GM19035 (cell line): ENCODE measurements around the gene UHRF2.
"Not testable (repeated sequence)": the region's sequence is repeated elsewhere in the genome, so short reads cannot be mapped to it uniquely, and the experiment has no call there.

ENCODE experiments used
- ATAC-seq: cut with Tn5 transposase; IDR thresholded peaks from one replicate; pipeline ENCODE4 v1.9.1; 2021; ENCODE audit not compliant: unreplicated experiment

UHRF2 gene

DNA sequence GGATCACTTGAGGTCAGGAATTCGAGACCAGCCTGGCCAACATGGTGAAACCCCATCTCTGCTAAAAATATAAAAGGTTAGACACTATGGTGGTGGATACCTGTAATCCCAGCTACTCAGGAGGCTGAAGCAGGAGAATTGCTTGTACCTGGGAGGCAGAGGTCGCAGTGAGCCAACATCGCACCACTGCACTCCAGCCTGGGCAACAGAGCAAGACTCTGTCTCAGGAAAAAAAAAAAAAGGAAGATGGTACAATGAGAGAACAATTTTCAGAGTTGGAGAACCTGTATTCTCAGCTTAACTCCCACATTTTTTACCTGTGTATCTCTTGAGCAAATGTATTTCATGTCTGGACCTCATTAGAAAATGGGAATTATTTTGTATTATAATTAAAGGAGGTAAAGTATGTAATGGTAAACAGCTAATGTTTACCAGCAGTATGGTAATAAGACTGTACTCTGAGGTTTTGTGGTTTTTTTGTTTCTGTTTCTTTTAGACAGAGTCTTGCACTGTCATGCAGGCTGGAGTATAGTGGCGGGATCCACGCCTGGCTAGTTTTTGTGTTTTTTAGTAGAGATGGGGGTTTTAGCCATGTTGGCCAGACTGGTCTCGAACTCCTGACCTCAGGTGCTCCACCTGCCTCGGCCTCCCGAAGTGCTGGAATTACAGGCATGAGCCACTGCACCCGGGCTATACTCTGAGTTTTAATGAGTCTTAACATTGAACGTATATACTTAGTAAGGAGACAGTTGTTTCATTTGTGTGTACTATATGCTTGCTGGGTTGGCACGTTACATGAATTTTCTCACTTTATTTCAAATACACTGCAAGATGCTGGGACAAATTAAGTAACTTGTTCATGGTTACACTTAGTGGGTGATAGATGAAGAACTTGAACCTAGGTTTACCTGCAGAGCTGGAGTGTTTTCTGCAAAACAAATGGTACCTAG is 16.2 kb downstream of the UHRF2 start:
- peak; percentile 95 for ATAC-seq

DNA sequence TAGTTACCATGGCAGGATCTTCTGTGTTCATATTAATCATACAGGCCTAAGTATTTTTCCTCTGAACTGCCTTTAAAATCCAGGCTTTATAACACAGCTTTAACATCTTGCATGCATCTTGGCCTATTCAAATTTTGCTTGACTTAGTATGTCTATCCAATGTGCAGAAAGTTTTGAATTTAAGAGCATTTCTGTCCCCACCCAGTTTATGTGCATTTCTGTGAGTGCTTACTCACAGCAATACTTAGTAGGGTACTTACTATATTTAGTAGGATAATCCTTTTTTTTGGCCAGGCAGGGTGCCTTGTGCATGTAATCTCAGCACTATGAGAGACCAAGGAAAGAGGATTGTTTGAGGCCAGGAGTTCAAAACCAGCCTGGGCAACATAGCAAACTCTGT is 18.0 kb downstream of the UHRF2 start:
- ATAC-seq, result no peak

DNA sequence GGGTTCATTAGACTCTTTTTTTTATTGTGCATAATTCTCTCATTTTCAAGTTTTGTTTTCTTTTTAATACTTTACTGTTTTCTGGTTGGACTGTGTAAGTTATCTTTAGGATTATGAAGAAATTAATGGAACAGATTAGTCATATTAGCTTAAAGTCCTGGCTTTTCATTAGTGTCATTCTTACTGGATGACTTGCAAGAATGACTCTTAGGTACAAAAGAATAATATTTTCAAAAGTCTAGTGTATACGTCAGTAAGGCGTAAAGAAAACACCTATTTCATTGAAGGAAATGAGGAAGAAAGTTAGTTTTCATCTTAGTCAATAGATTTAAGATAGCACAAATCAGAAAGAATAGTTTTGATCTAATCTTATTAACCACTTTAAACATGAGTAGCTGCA is 20.4 kb downstream of the UHRF2 start:
- ATAC-seq, result no peak

DNA sequence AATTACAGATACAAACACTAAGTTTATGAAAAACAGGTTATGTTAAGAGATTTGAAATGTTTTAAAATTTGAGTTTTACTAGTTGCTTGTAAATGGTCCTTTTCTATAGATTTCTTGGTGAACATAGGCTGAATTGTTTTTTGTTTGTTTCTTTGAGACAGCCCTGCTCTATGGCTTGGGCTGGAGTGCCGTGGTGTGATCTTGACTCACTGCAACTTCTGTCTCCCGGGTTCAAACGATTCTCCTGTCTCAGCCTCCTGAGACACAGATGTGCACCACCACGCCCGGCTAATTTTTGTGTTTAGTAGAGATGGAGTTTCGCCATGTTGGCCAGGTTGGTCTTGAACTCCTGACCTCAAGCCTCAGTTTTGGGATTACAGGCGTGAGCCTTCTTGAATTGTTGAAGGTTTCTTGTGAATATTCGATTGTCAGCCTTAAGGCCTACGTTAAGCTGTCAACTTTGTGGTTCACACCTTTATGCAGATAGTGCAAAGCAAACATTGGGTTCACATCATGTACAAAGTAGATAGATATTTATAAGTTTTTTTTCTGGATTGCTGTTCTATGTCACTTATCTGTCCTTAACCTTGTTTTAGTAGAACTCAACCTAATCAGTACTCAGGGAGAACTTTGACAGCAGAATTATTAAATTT is 26.2 kb downstream of the UHRF2 start:
- no peak for ATAC-seq

DNA sequence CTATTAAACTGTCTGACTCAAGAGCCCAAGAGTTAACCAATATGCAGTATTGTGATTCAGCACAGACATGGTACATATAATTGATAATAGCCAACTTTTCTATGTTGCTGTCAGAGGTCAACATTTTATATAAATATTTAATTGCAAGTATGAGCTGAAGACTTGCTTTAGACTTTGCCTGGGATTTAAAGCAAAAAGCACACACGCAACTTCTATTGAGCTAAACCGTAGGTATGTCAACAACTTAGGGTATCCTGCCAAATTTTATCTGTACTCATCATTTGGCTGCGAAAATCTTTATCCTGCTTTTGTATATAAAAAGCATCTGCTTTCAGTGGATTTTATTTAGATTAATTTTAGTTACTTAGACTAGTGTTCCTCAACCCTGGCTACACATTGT is 27.4 kb downstream of the UHRF2 start:
- no peak for ATAC-seq

DNA sequence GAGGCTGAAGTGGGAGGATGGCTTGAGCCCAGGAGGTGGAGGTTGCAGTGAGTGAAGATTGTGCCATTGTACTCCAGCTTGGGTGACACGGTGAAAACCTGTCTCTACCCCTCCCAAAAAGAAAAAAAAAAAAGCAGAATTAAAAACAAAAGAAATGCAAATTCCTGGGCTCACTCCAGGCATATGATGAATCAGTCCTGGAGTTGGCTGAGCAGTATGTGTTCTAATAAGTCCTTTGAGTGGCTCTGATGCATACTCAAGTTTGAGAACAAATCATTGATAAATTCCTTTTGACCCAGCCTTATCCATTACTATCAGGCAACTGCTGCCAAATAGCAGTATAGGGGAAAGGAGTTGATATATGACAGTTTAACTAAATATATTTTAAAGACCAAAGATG is 28.3 kb downstream of the UHRF2 start:
- no peak for ATAC-seq

DNA sequence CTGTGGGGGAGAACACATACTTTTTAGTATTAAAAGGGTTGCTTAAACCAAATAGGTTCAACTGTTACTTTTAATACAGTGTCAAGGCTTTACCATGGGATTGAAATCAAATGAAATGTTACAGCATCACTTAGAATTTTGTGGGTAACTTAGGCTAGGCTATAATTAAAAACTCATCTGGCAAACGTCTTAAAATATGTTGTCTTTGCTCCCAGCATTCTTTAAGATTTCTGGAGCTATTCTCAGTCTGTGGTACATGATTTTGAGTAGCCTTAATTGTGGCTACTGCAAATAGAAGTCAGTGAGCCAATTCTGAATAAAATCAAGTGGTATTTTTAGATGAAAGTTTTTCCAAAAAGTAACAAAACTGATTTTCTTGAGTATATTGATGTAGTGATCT is 30.7 kb downstream of the UHRF2 start:
- ATAC-seq, result no peak

DNA sequence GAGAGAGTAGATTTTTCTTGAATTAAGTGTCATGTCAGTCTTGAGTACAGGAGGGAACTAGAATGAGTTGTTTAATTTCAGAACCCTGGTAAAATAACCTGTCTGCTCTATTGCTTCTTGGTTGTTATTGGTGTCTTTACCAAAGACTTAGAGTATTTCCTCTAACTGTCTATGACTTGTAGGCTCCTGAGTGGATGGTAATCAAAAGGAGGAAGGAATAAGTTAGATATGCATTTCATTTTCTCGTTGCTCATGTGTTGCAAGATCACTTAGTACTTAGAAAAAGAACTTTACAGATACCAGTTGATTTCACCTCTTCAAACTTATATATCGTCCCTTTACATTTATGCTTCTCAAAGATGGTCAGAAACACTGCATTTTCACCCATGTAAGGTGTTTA is 31.1 kb downstream of the UHRF2 start:
- ATAC-seq, result no peak

DNA sequence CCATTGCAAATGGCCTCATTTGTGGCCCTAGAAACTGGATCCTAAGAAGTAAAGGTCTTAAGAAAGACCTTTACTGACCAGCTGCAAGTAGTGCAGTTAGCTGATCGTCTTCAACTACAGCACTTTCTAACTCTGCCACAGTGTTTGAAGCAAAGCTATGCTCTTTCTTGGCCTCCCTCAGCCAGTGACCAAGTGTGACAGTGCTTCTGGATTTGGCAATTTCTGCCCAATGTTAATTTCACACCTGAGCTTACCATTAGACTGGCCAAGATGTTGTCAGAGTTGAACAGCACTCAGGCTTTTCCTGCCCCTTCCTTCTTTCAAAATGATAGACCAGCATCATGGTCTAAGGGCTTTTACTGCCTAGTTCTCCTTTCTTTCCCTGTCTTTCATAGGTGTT is 36.1 kb downstream of the UHRF2 start:
- ATAC-seq, result no peak

DNA sequence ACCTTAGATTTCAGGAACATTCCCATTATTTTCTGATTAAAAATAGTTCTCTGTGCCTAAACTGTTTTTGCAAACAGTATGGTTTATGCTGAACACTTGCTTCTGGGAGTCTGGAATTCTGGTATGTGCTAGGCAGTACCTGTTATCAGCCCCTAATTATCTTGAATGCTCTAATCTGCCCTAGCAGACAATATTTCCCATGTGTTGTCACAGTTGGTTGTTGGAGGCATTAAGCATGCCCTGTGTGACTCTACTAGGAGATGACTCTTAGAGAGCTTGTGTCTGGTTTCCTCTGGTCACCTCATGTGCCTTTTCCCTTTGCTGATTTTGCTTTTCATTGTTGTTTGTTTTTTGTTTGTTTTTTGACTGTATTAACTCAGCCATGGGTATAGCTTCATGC is 36.6 kb downstream of the UHRF2 start:
- no peak for ATAC-seq

DNA sequence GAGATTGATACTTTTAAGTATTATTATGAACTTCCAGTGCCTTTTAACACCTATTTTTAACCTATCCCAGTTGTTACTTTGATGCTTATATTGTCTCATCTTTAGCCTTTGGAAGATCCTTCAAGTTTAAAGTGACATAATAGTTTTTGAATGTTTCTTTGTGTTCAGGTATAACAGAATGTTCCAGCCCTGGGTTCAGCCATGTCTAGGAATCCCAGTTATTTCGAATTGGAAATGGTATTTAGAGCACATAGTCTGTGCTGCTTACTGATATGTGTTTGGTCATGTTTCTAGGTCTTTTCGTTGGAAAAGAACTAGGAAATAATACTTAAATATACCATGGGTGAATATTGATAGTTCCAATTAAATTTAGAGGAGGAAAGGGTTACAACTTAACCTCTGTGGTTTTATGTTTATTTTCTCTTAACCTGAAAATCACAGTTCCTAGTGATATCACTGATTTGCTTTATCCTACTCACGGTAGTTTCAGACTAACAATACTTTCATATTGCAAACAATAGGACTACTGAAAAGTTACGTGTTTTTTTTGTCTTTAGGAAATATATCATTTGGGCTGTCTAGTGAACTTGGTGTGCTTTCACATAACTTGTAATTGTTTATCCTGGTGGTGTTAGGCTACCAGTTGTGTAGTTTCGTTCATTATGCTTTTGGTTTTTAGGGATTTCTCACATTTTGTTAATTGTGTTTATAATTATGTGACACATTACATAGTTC is 37.8 kb downstream of the UHRF2 start:
- no peak for ATAC-seq

DNA sequence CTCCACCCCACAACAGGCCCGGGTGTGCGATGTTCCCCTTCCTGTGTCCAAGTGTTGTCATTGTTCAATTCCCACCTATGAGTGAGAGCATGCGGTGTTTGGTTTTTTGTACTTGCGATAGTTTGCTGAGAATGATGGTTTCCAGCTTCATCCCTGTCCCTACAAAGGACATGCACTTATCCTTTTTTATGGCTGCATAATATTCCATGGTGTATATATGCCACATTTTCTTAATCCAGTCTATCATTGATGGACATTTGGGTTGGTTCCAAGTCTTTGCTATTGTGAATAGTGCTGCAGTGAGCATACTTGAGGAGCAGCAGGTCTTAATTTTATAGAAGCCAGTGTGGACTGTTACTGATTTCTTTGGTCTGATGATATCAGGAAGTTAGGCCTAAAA is 42.3 kb downstream of the UHRF2 start:
- ATAC-seq, result not testable (repeated sequence)

DNA sequence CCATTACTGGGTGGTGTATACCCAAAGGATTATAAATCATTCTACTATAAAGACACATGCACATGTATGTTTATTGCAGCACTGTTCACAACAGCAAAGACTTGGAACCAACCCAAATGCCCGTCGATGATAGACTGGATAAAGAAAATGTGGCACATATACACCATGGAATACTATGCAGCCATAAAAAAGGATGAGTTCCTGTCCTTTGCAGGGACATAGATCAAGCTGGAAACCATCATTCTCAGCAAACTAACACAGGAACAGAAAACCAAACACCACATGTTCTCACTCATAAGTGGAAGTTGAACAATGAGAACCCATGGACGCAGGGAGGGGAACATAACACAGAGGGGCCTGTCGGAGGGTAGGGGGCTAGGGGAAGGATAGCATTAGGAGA is 45.7 kb downstream of the UHRF2 start:
- not testable (repeated sequence) for ATAC-seq

DNA sequence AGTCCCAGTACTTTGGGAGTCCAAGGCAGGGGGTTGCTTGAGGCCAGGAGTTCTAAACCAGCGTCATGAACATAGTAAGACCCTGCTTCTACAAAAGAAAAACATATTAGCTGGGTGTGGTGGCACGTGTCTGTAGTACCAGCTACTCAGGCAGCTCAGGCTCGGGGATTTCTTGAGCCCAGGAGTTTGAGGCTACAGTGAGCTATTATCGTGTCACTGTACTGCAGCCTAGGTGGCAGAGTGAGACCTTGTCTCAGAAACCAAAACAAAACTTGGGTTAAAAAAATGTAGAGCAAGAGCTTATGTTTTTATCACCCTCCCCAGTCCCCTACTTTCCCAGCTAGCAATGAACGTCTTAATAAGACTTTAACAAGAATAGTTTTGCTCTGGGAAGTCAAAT is 46.7 kb downstream of the UHRF2 start:
- ATAC-seq, result no peak

DNA sequence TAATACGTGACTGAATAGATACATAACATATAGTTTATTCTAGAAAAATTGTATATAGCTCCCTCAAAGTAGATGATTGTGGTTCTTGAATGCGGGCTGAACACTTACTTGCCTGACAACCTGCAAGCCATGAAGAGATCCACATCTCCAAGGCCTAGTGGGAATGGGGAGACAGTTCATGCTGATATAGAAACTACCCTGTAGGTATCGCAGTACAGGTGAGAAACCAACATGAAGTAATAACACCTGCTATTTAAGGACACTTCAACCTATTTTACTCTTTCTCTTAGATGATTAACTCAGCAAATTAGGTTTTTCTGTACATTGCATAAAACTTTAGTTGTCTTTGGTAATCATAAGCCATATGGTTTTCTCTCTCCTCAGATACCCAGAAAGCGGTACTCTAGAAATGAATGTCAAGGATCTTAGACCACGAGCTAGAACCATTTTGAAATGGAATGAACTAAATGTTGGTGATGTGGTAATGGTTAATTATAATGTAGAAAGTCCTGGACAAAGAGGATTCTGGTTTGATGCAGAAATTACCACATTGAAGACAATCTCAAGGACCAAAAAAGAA is 47.3 kb downstream of the UHRF2 start:
- no peak for ATAC-seq

DNA sequence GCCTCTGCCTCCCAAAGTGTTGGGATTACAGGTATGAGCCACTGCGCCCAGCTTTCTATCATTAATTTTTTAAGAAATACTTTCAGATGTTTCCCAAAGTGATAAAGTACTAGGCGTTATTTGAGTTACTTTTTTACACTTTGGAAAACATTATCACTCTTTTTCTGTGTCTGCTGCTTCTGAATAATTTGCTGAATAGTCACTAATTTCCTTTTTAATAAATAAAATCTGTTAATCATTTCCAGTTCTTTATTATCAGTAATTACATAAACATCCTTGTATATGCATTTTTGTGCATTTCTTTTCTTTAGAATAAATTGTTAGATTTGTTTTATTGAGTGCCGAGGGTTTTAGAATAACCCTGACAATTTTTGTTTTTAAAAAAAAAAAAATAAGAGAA is 48.6 kb downstream of the UHRF2 start:
- ATAC-seq, result no peak

DNA sequence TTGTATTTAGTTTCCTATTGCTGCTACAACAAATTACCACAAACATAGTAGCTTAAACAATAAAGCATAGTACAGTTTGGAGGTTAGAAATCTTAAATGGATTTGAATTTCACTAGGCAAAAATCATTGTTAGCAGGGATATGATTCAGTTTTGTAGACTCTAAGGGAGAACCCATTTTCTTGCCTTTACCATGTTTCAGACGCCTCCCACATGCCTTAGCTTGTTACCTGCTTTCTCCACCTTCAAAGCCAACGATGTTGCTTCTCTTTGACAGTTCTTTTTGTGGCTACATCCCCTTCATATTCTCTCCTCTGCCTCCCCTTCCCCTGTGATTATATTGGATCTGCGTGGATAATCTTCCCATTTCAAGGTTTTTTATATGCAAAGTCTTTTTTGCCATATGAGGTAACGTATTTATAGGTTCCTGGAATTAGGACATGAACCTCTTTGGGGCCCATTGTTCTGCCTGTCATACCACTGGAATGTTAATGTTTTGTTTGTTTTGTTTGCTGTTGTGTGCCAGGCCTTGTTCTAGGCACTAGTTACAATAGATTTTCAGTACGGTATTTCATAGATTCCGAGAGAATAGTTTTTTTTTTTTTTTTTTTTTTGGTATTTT is 54.1 kb downstream of the UHRF2 start:
- no peak for ATAC-seq

DNA sequence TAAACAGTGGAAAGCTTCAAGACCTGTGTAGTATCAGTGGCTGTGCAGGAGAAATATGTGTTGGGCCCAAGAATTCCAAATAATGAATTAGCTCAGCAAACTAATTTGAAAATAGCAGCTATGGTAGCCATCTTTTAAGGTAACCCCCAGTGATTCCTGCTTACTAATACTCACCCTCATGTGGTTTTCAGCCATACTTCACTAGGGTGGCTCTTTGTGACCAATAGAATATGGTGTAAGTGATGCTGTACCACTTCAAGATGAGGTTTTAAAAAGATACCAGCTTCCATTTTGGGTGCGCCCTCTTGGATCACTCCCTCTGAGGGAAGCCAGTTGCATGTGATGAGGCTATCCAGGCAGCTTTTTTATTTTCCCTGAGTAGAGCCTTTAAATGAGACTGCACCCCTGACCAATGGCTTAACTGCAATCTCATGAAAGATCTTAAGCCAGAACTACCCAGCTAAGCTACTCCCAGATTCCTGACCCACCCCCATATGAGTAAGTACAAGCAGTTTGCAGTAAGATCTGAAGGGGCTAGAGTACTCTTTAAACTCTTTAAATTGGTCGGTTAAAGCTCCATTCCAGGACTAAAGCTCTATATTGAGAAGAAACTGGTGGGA is 58.3 kb downstream of the UHRF2 start:
- ATAC-seq, result no peak

DNA sequence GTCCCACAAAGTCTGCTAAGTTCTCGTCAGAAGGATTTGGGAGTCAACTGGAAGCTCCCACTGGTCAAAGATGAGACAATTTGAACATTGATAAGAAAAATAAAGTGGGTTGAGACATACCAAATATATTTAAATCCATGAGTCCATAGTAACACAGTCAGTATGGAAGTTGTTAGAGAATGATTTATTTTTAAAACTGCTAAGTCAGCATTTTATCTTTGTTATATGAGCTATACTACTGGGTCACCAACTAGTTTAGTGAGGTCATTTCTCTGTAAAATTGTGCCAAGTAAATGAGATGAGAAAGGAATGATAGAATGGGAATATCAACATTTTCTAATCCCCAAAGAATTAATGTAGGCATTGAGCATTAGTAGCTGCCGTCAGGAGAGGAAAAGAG is 60.2 kb downstream of the UHRF2 start:
- no peak for ATAC-seq

DNA sequence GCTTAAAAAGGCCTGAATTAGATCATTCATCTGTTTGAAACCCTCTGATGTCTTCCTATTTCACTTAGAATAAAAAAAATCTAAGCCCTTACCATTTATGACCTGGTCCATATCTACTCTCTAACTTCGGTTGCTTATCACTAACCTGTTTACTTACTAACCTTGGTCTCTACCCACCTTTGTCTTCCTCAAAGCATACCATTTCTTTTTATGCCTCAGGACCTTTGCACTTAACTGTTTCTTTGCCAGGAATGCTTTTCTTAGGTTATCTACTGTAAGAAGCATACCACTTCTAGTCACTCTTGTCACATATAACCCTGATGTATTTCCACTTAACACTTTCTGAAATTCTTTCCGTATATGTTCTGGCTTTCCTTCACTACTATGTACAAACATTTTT is 67.0 kb downstream of the UHRF2 start:
- no peak for ATAC-seq

DNA sequence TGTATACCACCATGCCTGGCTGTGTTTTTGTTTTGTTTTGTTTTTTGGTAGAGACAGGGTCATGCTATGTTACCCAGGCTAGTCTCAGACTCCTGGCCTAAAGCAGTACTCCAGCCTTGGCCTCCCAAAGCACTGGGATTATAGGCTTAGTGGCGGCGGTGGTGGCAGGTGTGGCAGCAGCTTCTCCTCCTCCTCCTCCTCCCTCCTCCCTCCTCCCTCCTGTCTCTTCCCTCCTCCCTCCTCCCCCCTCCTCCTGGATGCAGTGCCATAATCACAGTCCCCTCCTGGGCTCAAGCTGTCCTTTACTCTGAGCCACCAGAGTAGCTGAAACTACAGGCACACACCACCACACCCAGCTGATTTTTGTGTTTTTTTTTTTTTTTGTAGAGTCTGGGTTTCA is 71.2 kb downstream of the UHRF2 start:
- no peak for ATAC-seq
